AG09309 (cell line): ENCODE measurements around the gene MAP3K1.

Experiments used
- DNase-seq: peaks from one replicate; pipeline ENCODE4 v3.0.0-alpha.2; 2010; ENCODE audit warnings: low read depth
- H3K4me3 ChIP-seq: 2 replicates; pipeline ENCODE4 v1.5.1; 2011; ENCODE audit warnings: mild to moderate bottlenecking, low read depth, low read length, moderate library complexity; ENCODE audit not compliant: control insufficient read depth
- TF ChIP-seq, protein P1 (sequence below): IDR thresholded peaks from 2 replicates; pipeline ENCODE4 v1.5.1; 2011; ENCODE audit warnings: mild to moderate bottlenecking, low read depth, low read length, inconsistent platforms; ENCODE audit not compliant: insufficient read depth, control insufficient read depth; ENCODE audit errors: missing control alignments

MAP3K1 gene

GRCh38 chr5:56852228-56853000 is 37.1 kb downstream of the MAP3K1 start:
- TF ChIP-seq, protein P1, sequence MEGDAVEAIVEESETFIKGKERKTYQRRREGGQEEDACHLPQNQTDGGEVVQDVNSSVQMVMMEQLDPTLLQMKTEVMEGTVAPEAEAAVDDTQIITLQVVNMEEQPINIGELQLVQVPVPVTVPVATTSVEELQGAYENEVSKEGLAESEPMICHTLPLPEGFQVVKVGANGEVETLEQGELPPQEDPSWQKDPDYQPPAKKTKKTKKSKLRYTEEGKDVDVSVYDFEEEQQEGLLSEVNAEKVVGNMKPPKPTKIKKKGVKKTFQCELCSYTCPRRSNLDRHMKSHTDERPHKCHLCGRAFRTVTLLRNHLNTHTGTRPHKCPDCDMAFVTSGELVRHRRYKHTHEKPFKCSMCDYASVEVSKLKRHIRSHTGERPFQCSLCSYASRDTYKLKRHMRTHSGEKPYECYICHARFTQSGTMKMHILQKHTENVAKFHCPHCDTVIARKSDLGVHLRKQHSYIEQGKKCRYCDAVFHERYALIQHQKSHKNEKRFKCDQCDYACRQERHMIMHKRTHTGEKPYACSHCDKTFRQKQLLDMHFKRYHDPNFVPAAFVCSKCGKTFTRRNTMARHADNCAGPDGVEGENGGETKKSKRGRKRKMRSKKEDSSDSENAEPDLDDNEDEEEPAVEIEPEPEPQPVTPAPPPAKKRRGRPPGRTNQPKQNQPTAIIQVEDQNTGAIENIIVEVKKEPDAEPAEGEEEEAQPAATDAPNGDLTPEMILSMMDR, result no peak
- H3K4me3 ChIP-seq, result no peak overlapping the region
- no peak for DNase-seq

DNA sequence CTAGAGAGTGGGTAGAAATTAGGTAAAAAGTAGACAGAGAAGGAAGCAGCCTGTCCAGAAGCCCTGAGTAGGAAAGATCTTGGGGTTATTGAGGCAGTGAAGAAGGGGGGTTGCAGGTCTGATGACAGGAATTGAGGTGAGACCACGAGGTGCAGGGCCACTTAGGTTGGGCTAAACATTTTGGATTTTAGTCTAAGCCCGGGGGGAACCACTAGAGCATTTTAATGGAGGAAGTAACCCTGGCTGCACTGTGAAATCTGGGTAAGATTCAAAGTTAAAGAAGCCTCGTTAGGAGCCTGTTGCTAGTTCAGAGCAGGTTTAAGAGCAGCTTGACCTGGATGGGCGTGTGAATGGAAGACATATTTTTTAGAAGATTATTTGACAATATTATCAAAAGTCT is 38.3 kb downstream of the MAP3K1 start:
- no peak for DNase-seq
- H3K4me3 ChIP-seq, result no peak overlapping the region
- TF ChIP-seq, protein P1, result no peak

DNA sequence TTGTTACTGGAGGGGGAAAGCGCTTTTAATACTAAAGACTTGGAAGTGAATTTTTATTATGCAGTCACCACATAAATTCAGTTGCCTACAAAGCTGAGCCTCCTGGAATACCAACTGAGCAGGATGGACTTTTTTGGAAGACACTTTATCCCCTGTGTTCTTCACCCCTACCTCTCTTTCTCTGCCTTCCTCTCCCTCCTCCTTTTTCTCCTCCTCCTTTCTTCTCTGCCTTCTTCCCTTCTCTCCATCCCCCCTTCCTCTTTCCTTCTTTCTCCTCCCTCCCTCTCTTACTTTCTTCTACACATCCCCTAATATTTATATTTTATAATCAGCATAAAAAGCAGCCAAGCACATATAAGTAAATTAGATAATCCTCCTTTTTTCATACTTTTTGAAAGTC is 39.6 kb downstream of the MAP3K1 start:
- H3K4me3 ChIP-seq, result no peak overlapping the region
- no peak for DNase-seq
- TF ChIP-seq, protein P1, result no peak

- TF ChIP-seq, protein P1, result no peak
- H3K4me3 ChIP-seq, result no peak overlapping the region
- DNase-seq, result no peak
Measured at GRCh38 chr5:56856541-56857178, 41.3 kb downstream of the MAP3K1 start.

DNA sequence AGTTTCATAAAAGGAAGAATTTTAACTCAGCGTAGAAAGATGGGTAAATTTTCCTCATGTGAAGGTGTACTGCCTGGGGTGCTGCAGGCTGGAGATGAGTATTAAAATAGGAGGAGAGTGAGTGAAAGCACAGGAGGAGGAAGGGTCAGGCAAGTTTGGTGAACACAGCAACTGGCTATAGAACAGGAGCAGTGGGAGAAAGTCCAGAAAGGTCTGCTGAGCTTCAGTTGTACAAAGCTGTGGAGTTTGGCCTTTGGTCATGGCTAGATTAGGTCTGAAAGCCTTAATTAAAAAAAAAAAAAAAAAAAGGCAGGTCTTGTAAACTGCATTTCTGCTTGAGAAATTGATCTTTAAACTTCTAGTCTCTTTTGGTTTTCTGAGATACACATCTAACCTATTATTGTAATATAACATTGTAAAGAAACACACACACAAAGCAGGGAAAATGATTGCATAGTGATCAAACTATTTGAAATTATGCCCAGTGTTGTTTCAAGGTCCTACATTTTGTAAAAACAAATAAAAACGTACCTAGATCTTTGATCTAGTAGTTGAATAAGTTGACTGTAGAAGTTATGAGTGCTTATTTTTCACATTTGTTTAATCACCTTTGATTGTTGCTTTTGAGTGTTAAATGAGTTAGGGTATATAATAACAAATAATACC is 43.6 kb downstream of the MAP3K1 start:
- TF ChIP-seq, protein P1, result no peak
- no peak for DNase-seq
- no peak overlapping the region for H3K4me3 ChIP-seq

DNA sequence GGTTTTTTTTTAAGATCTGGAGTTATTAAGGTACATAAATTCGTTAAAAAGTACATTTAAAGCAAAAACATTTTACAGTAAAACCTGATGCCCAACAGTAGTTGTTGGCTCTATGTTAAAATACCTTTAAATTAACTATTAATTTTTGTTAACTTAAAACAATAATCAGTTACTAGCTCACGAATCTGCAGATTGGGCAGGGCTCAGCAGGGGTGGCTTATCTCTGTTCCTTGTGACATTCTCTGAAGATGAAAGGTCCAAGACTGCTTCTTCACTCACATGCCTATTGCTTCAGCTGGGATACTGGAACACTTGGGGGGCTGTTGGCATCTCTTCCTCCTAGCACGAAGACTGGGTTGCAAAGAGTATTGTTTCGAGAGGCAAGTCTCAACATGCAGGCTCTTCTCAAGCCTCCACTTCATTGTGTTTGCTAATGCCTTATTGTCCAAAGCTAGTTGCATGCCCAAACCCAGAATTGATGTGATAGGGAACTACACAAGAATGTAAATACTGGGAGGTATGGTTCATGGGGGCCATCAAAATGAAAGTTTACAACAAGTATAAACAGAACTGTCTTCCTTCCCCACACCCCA is 46.6 kb downstream of the MAP3K1 start:
- no peak overlapping the region for H3K4me3 ChIP-seq
- no peak for DNase-seq
- TF ChIP-seq, protein P1, result no peak
